ENCODE data around the gene TTN. TPM values are rescaled to one million over a fixed set of nuclear protein-coding genes. Genes with fewer than 3 reads are reported as not detected.

The TTN gene
- total and polyA plus RNA-seq, 4 donors = 0.53 to 47.4 (median 19.7) TPM

DNA sequence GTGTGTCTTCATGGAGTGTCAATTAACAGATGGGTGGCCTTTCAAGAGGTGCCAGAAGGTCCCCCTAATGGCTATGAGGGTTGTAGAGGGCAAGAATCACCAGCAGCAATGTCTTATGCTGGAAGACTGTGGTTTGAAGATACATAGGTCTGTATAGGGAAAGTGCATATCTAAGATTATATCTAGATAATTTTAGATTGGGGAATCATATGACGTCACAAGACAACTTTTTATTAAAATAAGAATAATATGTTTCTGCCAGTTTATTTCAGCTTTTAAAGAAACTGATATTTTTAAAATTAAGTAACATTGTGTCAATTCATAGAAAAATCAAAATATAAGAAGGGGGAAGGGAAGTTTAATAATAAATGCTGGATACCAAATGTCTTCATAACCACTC, 162.3 kb downstream of the TTN start:
- DNase-seq (no peak), ATAC-seq (ENCODE audit: insufficient read depth, low FRiP score) (no peak)
- Histone ChIP-seq H3K9ac (ENCODE audit: insufficient read depth in 1 of 2, low read length in 2 of 2) (no peak overlapping the region), H3K27me3 (ENCODE audit: control insufficient read depth in 3 of 3, insufficient read depth in 3 of 3, low read length in 2 of 3) (no peaks in the 10 kb centered on the region), H3K36me3 (ENCODE audit: control insufficient read depth in 4 of 4, insufficient read depth in 4 of 4, low read length in 4 of 4) (peaks cover 0 to 19% (median 2%) of the 10 kb centered on the region in 4 donors), H3K27ac (ENCODE audit: low read depth in 1 of 2, low read length in 1 of 2) (no peak overlapping the region), H3K4me1 (ENCODE audit: control insufficient read depth in 5 of 5, insufficient read depth in 5 of 5, low read length in 5 of 5) (no peaks in the 10 kb centered on the region), H3K9me3 (ENCODE audit: control insufficient read depth in 4 of 4, insufficient read depth in 3 of 4, low read length in 3 of 4) (no peaks in the 10 kb centered on the region), H3K4me3 (no peak overlapping the region)
- 87 to 95% methylated on average over 1 of the region's 1 CpG for WGBS, 2 donors
- TF ChIP-seq CTCF (IDR thresholded peaks at IDR 0.05; ENCODE audit: control extremely low read depth, extremely low read depth) = no peak

DNA sequence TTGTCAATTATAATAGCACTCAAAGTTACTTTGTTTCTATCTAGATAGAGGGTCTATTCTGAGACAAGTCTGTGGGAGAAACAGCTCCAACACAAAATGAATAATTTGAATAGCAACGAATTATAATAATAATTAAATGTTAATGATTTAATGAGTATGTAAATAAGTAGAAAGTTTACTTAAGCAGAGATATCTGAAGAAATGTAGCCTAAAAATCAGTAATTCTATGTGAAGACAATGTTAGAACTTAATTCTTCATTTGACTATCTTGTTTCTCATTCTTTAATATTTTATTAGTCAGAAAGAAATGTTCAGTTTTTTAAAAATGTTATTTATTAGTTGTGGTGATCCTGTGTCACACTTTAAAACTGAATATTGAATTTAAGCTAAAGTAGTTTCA, 165.7 kb downstream of the TTN start:
- Histone ChIP-seq H3K27ac (ENCODE audit: low read depth in 1 of 2, low read length in 1 of 2) (no peak overlapping the region), H3K4me1 (ENCODE audit: control insufficient read depth in 5 of 5, insufficient read depth in 5 of 5, low read length in 5 of 5) (no peaks in the 10 kb centered on the region), H3K9me3 (ENCODE audit: control insufficient read depth in 4 of 4, insufficient read depth in 3 of 4, low read length in 3 of 4) (no peaks in the 10 kb centered on the region), H3K4me3 (no peak overlapping the region), H3K9ac (ENCODE audit: insufficient read depth in 1 of 2, low read length in 2 of 2) (no peak overlapping the region), H3K36me3 (ENCODE audit: control insufficient read depth in 4 of 4, insufficient read depth in 4 of 4, low read length in 4 of 4) (peaks cover 0 to 17% (median 2%) of the 10 kb centered on the region in 4 donors), H3K27me3 (ENCODE audit: control insufficient read depth in 3 of 3, insufficient read depth in 3 of 3, low read length in 2 of 3) (no peaks in the 10 kb centered on the region)
- TF ChIP-seq CTCF (IDR thresholded peaks at IDR 0.05; ENCODE audit: control extremely low read depth, extremely low read depth) = no peak
- WGBS, 2 donors = 48 to 64% methylated on average over 1 of the region's 1 CpG
- ATAC-seq (ENCODE audit: insufficient read depth, low FRiP score) (no peak), DNase-seq (no peak)

- no peak for ATAC-seq (ENCODE audit: insufficient read depth, low FRiP score)
- no peak overlapping the region for H3K27ac ChIP-seq (ENCODE audit: low read depth in 1 of 2, low read length in 1 of 2)
- no peak overlapping the region for H3K4me3 ChIP-seq
- H3K9me3 ChIP-seq (ENCODE audit: control insufficient read depth in 4 of 4, insufficient read depth in 3 of 4, low read length in 3 of 4) = no peaks in the 10 kb centered on the region
- no peaks in the 10 kb centered on the region for H3K27me3 ChIP-seq (ENCODE audit: control insufficient read depth in 3 of 3, insufficient read depth in 3 of 3, low read length in 2 of 3)
- TF ChIP-seq CTCF (IDR thresholded peaks at IDR 0.05; ENCODE audit: control extremely low read depth, extremely low read depth) = no peak
- H3K9ac ChIP-seq (ENCODE audit: insufficient read depth in 1 of 2, low read length in 2 of 2) = no peak overlapping the region
- no peaks in the 10 kb centered on the region for H3K4me1 ChIP-seq (ENCODE audit: control insufficient read depth in 5 of 5, insufficient read depth in 5 of 5, low read length in 5 of 5)
- DNase-seq = no peak
- H3K36me3 ChIP-seq (ENCODE audit: control insufficient read depth in 4 of 4, insufficient read depth in 4 of 4, low read length in 4 of 4) = peaks cover 0 to 36% (median 1%) of the 10 kb centered on the region in 4 donors
- 93 to 94% methylated on average over 11 of the region's 11 CpGs for WGBS, 2 donors
Measured at GRCh38 chr2:178635897-178636296, 171.3 kb downstream of the TTN start.

- no peak for DNase-seq
- H3K27me3 ChIP-seq (ENCODE audit: control insufficient read depth in 3 of 3, insufficient read depth in 3 of 3, low read length in 2 of 3) = no peaks in the 10 kb centered on the region
- no peak overlapping the region for H3K9ac ChIP-seq (ENCODE audit: insufficient read depth in 1 of 2, low read length in 2 of 2)
- H3K4me1 ChIP-seq (ENCODE audit: control insufficient read depth in 5 of 5, insufficient read depth in 5 of 5, low read length in 5 of 5) = no peaks in the 10 kb centered on the region
- H3K36me3 ChIP-seq (ENCODE audit: control insufficient read depth in 4 of 4, insufficient read depth in 4 of 4, low read length in 4 of 4) = peaks cover 0 to 35% (median 1%) of the 10 kb centered on the region in 4 donors
- H3K4me3 ChIP-seq = no peak overlapping the region
- 51 to 66% methylated on average over 3 of the region's 3 CpGs for WGBS, 2 donors
- no peaks in the 10 kb centered on the region for H3K9me3 ChIP-seq (ENCODE audit: control insufficient read depth in 4 of 4, insufficient read depth in 3 of 4, low read length in 3 of 4)
- ATAC-seq (ENCODE audit: insufficient read depth, low FRiP score) = no peak
- TF ChIP-seq CTCF (IDR thresholded peaks at IDR 0.05; ENCODE audit: control extremely low read depth, extremely low read depth) = no peak
- no peak overlapping the region for H3K27ac ChIP-seq (ENCODE audit: low read depth in 1 of 2, low read length in 1 of 2)
Measured at GRCh38 chr2:178632729-178633128, 174.5 kb downstream of the TTN start.
